ENCODE measurements around the gene CRYAB.

The CRYAB gene

GRCh38 chr11:111921541-111922230 is 10.1 kb upstream of the CRYAB start:
- TF ChIP-seq NFRKB (IDR thresholded peaks at IDR 0.05) (no peak), PKNOX1 (IDR thresholded peaks at IDR 0.05) (no peak), ARNT (IDR thresholded peaks at IDR 0.05) (no peak)
- ChIA-PET CTCF (no interaction called here), POLR2A (no interaction called here)
- no peak for DNase-seq (ENCODE audit: extremely low spot score)

GRCh38 chr11:111920908-111921307 is 9.3 kb upstream of the CRYAB start:
- DNase-seq (ENCODE audit: extremely low spot score) = no peak
- ChIA-PET CTCF (no interaction called here), POLR2A (no interaction called here)
- no peak for TF ChIP-seq ZNF384 (IDR thresholded peaks at IDR 0.05)
- TF ChIP-seq PKNOX1 (IDR thresholded peaks at IDR 0.05) = no peak
- no peak for TF ChIP-seq L3MBTL2 (conservative IDR thresholded peaks at IDR 0.05)
- TF ChIP-seq SP1 (IDR thresholded peaks at IDR 0.05) = no peak
- TF ChIP-seq ELF4 (IDR thresholded peaks at IDR 0.05) = no peak
- TF ChIP-seq LEF1 (IDR thresholded peaks at IDR 0.05; ENCODE audit: borderline replicate concordance) = no peak
- TF ChIP-seq FOXM1 (IDR thresholded peaks at IDR 0.05; ENCODE audit: borderline replicate concordance) = no peak
- no peak for TF ChIP-seq FOXK2 (IDR thresholded peaks at IDR 0.05)
- no peak for TF ChIP-seq FOXA1 (IDR thresholded peaks at IDR 0.05)
- no peak for TF ChIP-seq SUZ12 (IDR thresholded peaks at IDR 0.05)
- no peak for TF ChIP-seq HDGF (IDR thresholded peaks at IDR 0.05; ENCODE audit: borderline replicate concordance)
- TF ChIP-seq ARNT (IDR thresholded peaks at IDR 0.05) = no peak
- TF ChIP-seq TARDBP (IDR thresholded peaks at IDR 0.05) = no peak
- no peak for TF ChIP-seq CTBP1 (IDR thresholded peaks at IDR 0.05; ENCODE audit: borderline replicate concordance)
- no peak for TF ChIP-seq BHLHE40 (IDR thresholded peaks at IDR 0.05; ENCODE audit: borderline replicate concordance)

GRCh38 chr11:111918390-111919256 is 7.1 kb upstream of the CRYAB start, which contains the start of gene C11orf52:
Gene C11orf52, plus strand, starts transcription at chr11:111918913. Its CDS starts 60 bp downstream, at chr11:111918973.
- peak; percentile 51 for DNase-seq (ENCODE audit: extremely low spot score)
- ChIA-PET POLR2A (interaction anchor here (0.9 to 1.2 kb wide), 2 partner anchors 8 to 123 kb away, joined by 3 to 7 read pairs; no protein-coding TSS in a partner anchor), CTCF (no interaction called here)
- TF ChIP-seq BHLHE40 (IDR thresholded peaks at IDR 0.05; ENCODE audit: borderline replicate concordance) (no peak), ELF4 (IDR thresholded peaks at IDR 0.05) (peak; percentile 75)

- TF ChIP-seq TARDBP (IDR thresholded peaks at IDR 0.05) (no peak), FOXK2 (IDR thresholded peaks at IDR 0.05) (no peak), BHLHE40 (IDR thresholded peaks at IDR 0.05; ENCODE audit: borderline replicate concordance) (no peak), HDGF (IDR thresholded peaks at IDR 0.05; ENCODE audit: borderline replicate concordance) (no peak), L3MBTL2 (conservative IDR thresholded peaks at IDR 0.05) (no peak), ARNT (IDR thresholded peaks at IDR 0.05) (no peak), SP1 (IDR thresholded peaks at IDR 0.05) (no peak), FOXM1 (IDR thresholded peaks at IDR 0.05; ENCODE audit: borderline replicate concordance) (no peak), LEF1 (IDR thresholded peaks at IDR 0.05; ENCODE audit: borderline replicate concordance) (no peak), PKNOX1 (IDR thresholded peaks at IDR 0.05) (no peak), CTBP1 (IDR thresholded peaks at IDR 0.05; ENCODE audit: borderline replicate concordance) (no peak), ZNF384 (IDR thresholded peaks at IDR 0.05) (no peak), SUZ12 (IDR thresholded peaks at IDR 0.05) (no peak), ELF4 (IDR thresholded peaks at IDR 0.05) (no peak), FOXA1 (IDR thresholded peaks at IDR 0.05) (no peak)
- ChIA-PET CTCF (no interaction called here), POLR2A (interaction anchor here (1.6 kb wide), 1 partner anchor 9 kb away, joined by 8 read pairs; no protein-coding TSS in a partner anchor)
- DNase-seq (ENCODE audit: extremely low spot score) = no peak
Measured at GRCh38 chr11:111917788-111918187, 6.2 kb upstream of the CRYAB start.

- CTCF ChIA-PET = no interaction called here
- no peak for TF ChIP-seq NFRKB (IDR thresholded peaks at IDR 0.05)
- no peak for TF ChIP-seq L3MBTL2 (conservative IDR thresholded peaks at IDR 0.05)
- no peak for TF ChIP-seq PKNOX1 (IDR thresholded peaks at IDR 0.05)
- TF ChIP-seq SUZ12 (IDR thresholded peaks at IDR 0.05) = no peak
- no peak for TF ChIP-seq FOXM1 (IDR thresholded peaks at IDR 0.05; ENCODE audit: borderline replicate concordance)
- TF ChIP-seq TARDBP (IDR thresholded peaks at IDR 0.05) = no peak
- TF ChIP-seq ZNF384 (IDR thresholded peaks at IDR 0.05) = no peak
- no peak for TF ChIP-seq FOXK2 (IDR thresholded peaks at IDR 0.05)
- TF ChIP-seq FOXA1 (IDR thresholded peaks at IDR 0.05) = no peak
- TF ChIP-seq ARNT (IDR thresholded peaks at IDR 0.05) = no peak
- no peak for TF ChIP-seq SP1 (IDR thresholded peaks at IDR 0.05)
- POLR2A ChIA-PET = interaction anchor here (1.6 kb wide), 1 partner anchor 9 kb away, joined by 8 read pairs; no protein-coding TSS in a partner anchor
- no peak for DNase-seq (ENCODE audit: extremely low spot score)
Measured at GRCh38 chr11:111917312-111917711, 5.7 kb upstream of the CRYAB start.

All from HEK293T (cell line).